AG04449 (cell line): ENCODE results near the gene CARS2.

Experiments used
- CTCF ChIA-PET: fragments of 350-600 bp; formaldehyde crosslinking; extraction: SDS; loops from one replicate; lab custom pipeline; 2021; ENCODE audit warnings: antibody characterized with exemption; lab: Yijun Ruan, JAX
- POLR2A ChIA-PET: fragments of 400-600, 350-600 bp; formaldehyde crosslinking; extraction: SDS; loops from one replicate; lab custom pipeline; 2020; ENCODE audit warnings: antibody characterized with exemption, inconsistent platforms; lab: Yijun Ruan, JAX
- DNase-seq: peaks from one replicate; pipeline ENCODE4 v3.0.0-alpha.2; 2010; ENCODE audit warnings: low read depth, low spot score
- H3K4me3 ChIP-seq: 2 replicates; pipeline ENCODE4 v1.5.1; 2011; ENCODE audit warnings: low read depth, mild to moderate bottlenecking, control low read depth, low read length
- CTCF ChIP-seq: IDR thresholded peaks from one replicate; pipeline ENCODE4 v1.5.1; 2011; ENCODE audit warnings: mild to moderate bottlenecking, moderate library complexity, low read length, control low read depth, inconsistent platforms; ENCODE audit not compliant: insufficient read depth; ENCODE audit errors: missing control alignments

Gene CARS2

DNA sequence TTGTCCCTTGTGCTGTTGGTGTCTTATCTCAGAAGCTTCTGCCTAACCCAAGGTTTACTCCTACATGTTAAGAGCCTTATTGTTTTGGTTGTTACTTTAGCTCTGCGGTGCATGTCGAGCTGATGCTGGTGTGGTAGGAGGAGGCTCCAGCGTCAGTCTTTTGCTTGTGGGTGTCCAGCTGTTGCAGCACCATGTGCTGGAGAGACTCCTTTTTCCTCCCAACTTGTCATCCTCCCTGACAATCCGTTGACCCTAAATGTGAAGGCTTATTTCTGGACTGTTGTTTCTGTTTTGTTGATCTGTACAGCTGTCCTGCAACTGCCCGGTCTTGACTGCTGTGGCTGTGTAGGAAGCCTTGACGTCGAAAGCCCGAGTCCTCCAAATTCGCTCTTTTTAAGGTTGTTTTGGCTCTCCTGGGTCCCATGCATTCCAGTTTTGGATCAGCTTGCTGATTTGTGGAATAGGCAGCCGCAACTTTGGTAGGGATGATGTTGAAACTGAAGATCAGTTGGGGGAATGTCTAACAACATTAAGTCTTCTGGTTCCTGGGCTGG, 75.3 kb downstream of the CARS2 start:
- no peak for TF ChIP-seq CTCF
- CTCF ChIA-PET, result interaction anchor here (1.4 kb wide), 1 partner anchor 37 kb away, joined by 3 read pairs; no protein-coding TSS in a partner anchor

DNA sequence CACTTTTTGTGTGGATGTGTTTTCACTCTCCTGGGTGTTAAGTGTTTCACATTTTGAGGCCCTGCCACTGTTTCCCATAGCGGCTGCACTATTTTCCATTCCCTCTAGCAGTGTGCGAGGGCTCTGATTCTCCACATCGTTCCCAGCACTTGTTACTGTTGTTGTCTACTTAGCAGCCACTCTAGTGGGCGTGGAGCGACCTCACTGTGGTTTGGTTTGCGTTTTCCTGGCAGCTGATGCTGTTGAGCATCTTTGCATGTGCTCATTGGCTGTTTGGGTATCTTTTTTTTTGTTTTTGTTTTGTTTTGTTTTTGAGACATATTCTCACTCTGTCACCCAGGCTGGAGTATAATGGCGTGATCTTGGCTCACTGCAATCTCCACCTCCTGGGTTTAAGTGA, 76.2 kb downstream of the CARS2 start:
- no peak for TF ChIP-seq CTCF
- no peak overlapping the region for H3K4me3 ChIP-seq
- no peak for DNase-seq
- CTCF ChIA-PET, result interaction anchor here (1.4 kb wide), 1 partner anchor 36 kb away, joined by 3 read pairs; no protein-coding TSS in a partner anchor
- POLR2A ChIA-PET, result interaction anchor here (0.7 kb wide), 1 partner anchor 1883 kb away, joined by 3 read pairs; no protein-coding TSS in a partner anchor

More for the DNA sequence above, 75.3 kb downstream of the CARS2 start:
- POLR2A ChIA-PET, result no interaction called here
- DNase-seq, result no peak
- H3K4me3 ChIP-seq, result no peak overlapping the region

DNA sequence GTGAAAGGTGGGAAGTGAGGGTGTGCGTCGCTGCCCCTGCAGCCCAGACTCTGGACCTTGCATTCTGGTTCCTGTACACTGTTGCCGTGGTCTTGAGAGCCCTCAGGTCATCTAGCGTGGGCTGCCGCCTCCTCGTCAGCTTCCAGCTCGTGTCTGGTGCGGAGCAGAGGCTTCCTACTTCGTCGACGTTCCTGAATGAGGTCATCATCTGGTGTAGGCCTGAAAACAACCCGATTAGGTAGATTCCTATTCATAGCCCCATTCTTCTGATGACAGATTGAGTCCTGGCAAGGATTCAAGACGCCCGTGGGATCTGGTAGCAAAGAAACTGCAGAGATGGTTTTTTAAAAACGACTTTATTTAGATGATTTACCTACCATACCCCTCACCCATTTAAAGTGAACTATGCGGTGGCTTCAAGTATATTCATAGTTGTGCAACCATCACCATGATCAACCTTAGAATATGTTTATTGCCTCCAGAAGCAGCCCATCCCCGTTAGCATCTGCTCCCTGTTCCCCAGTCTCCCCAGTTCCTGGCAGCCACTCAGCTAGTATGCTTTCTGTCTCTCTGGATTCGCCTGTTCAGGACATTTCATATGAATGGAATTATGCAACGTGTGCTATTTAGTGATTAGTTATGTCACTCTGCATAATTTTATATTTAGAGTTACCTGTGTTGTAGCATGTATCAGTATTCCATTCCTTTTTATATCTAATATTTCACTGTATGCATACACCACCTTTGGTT, 76.8 kb downstream of the CARS2 start:
- TF ChIP-seq CTCF, result no peak
- no peak for DNase-seq
- CTCF ChIA-PET, result interaction anchor here (1.0 kb wide), 1 partner anchor 11 kb away, joined by 5 read pairs; no protein-coding TSS in a partner anchor
- H3K4me3 ChIP-seq, result no peak overlapping the region
- POLR2A ChIA-PET, result no interaction called here

- H3K4me3 ChIP-seq, result no peak overlapping the region
- CTCF ChIA-PET, result interaction anchor here (1.0 to 1.5 kb wide), 2 partner anchors 10 to 35 kb away, joined by 4 to 5 read pairs; no protein-coding TSS in a partner anchor
- no peak for TF ChIP-seq CTCF
- POLR2A ChIA-PET, result no interaction called here
- DNase-seq, result no peak
These were observed 77.5 kb downstream of the CARS2 start for GRCh38 chr13:110628477-110628793.

- ChIA-PET POLR2A (no interaction called here), CTCF (interaction anchor here (1.0 to 1.5 kb wide), 2 partner anchors 9 to 34 kb away, joined by 4 to 5 read pairs; no protein-coding TSS in a partner anchor)
- no peak for TF ChIP-seq CTCF
- no peak for DNase-seq
- H3K4me3 ChIP-seq, result no peak overlapping the region
These were observed 78.0 kb downstream of the CARS2 start for GRCh38 chr13:110627761-110628476.

GRCh38 chr13:110627351-110627750, 78.6 kb downstream of the CARS2 start:
- no peak overlapping the region for H3K4me3 ChIP-seq
- no peak for TF ChIP-seq CTCF
- ChIA-PET CTCF (interaction anchor here (1.5 kb wide), 1 partner anchor 34 kb away, joined by 4 read pairs; no protein-coding TSS in a partner anchor), POLR2A (no interaction called here)
- DNase-seq, result no peak
